Endothelial cell (in vitro differentiated cells): ENCODE measurements around the gene LY9. TPM values are rescaled to one million over a fixed set of nuclear protein-coding genes. Genes with fewer than 3 reads are reported as not detected.

Experiments
- DNase-seq: peaks from one replicate; pipeline ENCODE4 v3.0.0; 2021; ENCODE audit warnings: low spot score
- H3K27ac Mint-ChIP-seq: one replicate; pipeline ENCODE4 v1.8.0; 2021; ENCODE audit warnings: mixed read lengths, inconsistent platforms; ENCODE audit not compliant: unreplicated experiment
- H3K27me3 Mint-ChIP-seq: one replicate; pipeline ENCODE4 v1.8.0; 2021; ENCODE audit warnings: mild to moderate bottlenecking, moderate library complexity, mixed read lengths, inconsistent platforms; ENCODE audit not compliant: unreplicated experiment
- H3K36me3 Mint-ChIP-seq: one replicate; pipeline ENCODE4 v1.8.0; 2021; ENCODE audit warnings: mild to moderate bottlenecking, low read depth, mixed read lengths, inconsistent platforms; ENCODE audit not compliant: unreplicated experiment
- H3K4me1 Mint-ChIP-seq: one replicate; pipeline ENCODE4 v1.8.0; 2021; ENCODE audit warnings: mild to moderate bottlenecking, mixed read lengths, inconsistent platforms; ENCODE audit not compliant: unreplicated experiment
- H3K4me3 Mint-ChIP-seq: one replicate; pipeline ENCODE4 v1.8.0; 2021; ENCODE audit warnings: mild to moderate bottlenecking, mixed read lengths, inconsistent platforms; ENCODE audit not compliant: unreplicated experiment
- H3K9me3 Mint-ChIP-seq: one replicate; pipeline ENCODE4 v1.8.0; 2021; ENCODE audit warnings: mixed read lengths, inconsistent platforms; ENCODE audit not compliant: unreplicated experiment
- total RNA-seq: library from RNA; stranded (reverse); fragmentation: NEBNext Ultra II Directional; extraction: Animal tissue kit (Norgen Biotek cat#: 25700); gene quantifications from one replicate; pipeline ENCODE4 v1.2.1, GENCODE V29; 2021; ENCODE audit not compliant: unreplicated experiment
- TF ChIP-seq, protein P1 (sequence below): fragments of 200-600 bp; sonication (generic); IDR thresholded peaks from one replicate; pipeline ENCODE4 v1.5.0; 2021; ENCODE audit warnings: antibody characterized with exemption; ENCODE audit not compliant: unreplicated experiment

Gene LY9
- total RNA-seq, 1 donor from 2014 or later: not detected

DNA sequence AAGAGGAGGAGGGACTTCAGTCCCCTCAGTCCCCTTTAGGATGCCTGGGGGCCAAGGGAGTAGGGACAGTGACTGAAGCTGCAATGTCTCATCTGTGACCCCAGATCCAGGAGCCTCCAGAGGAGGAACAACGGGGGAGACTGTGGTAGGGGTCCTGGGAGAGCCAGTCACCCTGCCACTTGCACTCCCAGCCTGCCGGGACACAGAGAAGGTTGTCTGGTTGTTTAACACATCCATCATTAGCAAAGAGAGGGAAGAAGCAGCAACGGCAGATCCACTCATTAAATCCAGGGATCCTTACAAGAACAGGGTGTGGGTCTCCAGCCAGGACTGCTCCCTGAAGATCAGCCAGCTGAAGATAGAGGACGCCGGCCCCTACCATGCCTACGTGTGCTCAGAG is 18.3 kb downstream of the LY9 start:
- DNase-seq: no peak
- no peaks in the 10 kb centered on the region for H3K36me3 Mint-ChIP-seq
- H3K4me1 Mint-ChIP-seq: no peaks in the 10 kb centered on the region
- H3K27ac Mint-ChIP-seq: no peak overlapping the region
- no peaks in the 10 kb centered on the region for H3K9me3 Mint-ChIP-seq
- no peak overlapping the region for H3K4me3 Mint-ChIP-seq
- no peaks in the 10 kb centered on the region for H3K27me3 Mint-ChIP-seq
- TF ChIP-seq, protein P1, sequence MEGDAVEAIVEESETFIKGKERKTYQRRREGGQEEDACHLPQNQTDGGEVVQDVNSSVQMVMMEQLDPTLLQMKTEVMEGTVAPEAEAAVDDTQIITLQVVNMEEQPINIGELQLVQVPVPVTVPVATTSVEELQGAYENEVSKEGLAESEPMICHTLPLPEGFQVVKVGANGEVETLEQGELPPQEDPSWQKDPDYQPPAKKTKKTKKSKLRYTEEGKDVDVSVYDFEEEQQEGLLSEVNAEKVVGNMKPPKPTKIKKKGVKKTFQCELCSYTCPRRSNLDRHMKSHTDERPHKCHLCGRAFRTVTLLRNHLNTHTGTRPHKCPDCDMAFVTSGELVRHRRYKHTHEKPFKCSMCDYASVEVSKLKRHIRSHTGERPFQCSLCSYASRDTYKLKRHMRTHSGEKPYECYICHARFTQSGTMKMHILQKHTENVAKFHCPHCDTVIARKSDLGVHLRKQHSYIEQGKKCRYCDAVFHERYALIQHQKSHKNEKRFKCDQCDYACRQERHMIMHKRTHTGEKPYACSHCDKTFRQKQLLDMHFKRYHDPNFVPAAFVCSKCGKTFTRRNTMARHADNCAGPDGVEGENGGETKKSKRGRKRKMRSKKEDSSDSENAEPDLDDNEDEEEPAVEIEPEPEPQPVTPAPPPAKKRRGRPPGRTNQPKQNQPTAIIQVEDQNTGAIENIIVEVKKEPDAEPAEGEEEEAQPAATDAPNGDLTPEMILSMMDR: no peak

DNA sequence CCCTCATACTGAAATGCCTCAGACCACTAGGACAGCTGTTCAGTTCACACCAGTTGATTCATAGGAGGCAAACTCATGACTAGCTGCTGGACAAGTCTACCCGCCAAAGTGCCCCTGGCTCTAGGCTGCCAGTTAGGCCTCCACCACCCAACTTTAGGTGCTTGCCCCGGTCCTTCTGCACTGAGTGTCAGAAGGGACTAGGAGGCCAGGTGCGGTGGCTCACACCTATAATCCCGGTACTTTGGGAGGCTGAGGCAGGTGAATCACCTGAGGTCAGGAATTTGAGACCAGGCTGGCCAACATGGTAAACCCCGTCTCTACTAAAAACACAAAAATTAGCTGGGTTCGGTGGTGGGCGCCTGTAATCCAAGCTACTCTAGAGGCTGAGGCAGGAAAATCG is 18.9 kb downstream of the LY9 start:
- TF ChIP-seq, protein P1: no peak
- no peaks in the 10 kb centered on the region for H3K4me1 Mint-ChIP-seq
- no peak overlapping the region for H3K4me3 Mint-ChIP-seq
- H3K9me3 Mint-ChIP-seq: no peaks in the 10 kb centered on the region
- no peaks in the 10 kb centered on the region for H3K36me3 Mint-ChIP-seq
- no peak for DNase-seq
- H3K27ac Mint-ChIP-seq: no peak overlapping the region
- no peaks in the 10 kb centered on the region for H3K27me3 Mint-ChIP-seq

DNA sequence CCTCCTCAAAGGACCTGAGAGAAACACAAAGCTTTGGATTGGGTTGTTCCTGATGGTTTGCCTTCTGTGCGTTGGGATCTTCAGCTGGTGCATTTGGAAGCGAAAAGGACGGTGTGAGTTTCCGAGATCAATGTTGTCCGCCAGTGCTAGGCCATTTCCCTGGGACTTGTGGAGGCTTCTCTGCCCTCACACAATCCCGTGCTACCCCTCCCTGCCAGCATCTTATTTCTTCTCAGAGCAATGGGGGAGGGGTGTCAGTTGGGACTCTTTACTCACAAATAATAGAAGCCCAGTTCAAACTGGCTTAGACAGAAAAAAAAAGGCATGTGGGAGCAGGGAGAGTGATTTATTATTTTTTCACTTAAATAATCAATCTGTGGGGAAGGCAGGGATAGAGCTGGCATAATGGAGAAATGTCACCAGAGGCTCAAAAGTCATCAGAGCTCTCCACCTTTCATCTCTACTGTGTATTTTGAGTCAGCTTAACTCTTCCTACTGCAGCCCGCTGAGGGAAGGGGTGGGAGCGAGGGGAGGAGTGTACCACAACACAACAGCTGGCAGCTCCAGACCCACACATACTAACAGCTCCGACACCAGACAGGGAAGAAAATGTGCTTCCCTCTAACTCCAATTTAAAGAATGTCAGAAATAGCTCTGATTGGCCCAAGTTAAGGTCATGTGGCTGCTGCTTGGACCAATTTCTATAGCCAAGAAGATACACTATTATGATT is 22.4 kb downstream of the LY9 start:
- TF ChIP-seq, protein P1: no peak
- H3K4me3 Mint-ChIP-seq: no peak overlapping the region
- H3K27me3 Mint-ChIP-seq: peaks cover 4% of the 10 kb centered on the region
- no peaks in the 10 kb centered on the region for H3K36me3 Mint-ChIP-seq
- no peaks in the 10 kb centered on the region for H3K4me1 Mint-ChIP-seq
- no peak for DNase-seq
- H3K9me3 Mint-ChIP-seq: no peaks in the 10 kb centered on the region
- H3K27ac Mint-ChIP-seq: no peak overlapping the region

DNA sequence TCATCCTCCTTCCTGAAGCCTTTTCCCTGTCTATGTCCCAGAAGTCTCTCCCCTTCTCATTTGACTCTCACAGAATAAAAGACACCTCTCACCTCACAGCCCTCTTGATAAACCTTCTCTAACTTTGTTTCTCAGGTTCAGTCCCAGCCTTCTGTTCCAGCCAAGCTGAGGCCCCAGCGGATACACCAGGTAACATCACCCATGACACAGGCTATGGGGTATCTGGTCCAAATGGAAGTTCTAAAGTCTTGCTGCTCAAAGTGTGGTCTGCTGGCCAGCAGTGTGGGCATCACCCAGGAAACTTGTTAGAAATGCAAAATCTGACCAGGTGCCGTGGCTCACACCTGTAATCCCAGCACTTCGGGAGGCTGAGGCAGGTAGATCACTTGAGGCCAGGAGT is 23.2 kb downstream of the LY9 start:
- Mint-ChIP-seq H3K4me1 (no peaks in the 10 kb centered on the region), H3K27ac (no peak overlapping the region), H3K4me3 (no peak overlapping the region), H3K27me3 (peaks cover 4% of the 10 kb centered on the region), H3K9me3 (no peaks in the 10 kb centered on the region), H3K36me3 (no peaks in the 10 kb centered on the region)
- TF ChIP-seq, protein P1: no peak
- DNase-seq: no peak

DNA sequence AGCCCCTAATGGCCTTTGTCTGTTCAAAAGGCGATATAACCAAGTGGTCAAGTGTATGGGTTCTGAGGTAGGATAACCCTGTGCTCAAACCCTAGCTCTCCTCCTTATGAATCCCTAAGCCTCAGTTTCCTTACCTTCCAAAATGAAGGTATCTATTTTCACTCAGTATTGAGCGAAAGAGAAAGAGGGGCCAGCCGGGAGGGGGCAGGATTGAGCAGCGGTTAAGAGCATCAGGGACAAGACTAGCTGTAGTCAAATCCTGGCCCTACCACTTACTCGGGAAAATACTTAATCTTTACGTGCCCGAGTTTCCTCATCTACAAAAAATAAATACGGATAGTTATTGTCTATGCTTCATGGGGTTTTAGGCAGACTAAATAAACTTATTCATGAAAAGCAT is 25.7 kb downstream of the LY9 start:
- Mint-ChIP-seq H3K4me1 (no peaks in the 10 kb centered on the region), H3K27me3 (peaks cover 4% of the 10 kb centered on the region), H3K27ac (no peak overlapping the region), H3K4me3 (no peak overlapping the region), H3K9me3 (no peaks in the 10 kb centered on the region), H3K36me3 (no peaks in the 10 kb centered on the region)
- TF ChIP-seq, protein P1: no peak
- DNase-seq: no peak
